Measurements from ENCODE around the gene SOHLH1. TPM values are rescaled to one million over a fixed set of nuclear protein-coding genes. Genes with fewer than 3 reads are reported as not detected.

SOHLH1 gene
- total and polyA plus RNA-seq, 7 donors, result not detected

GRCh38 chr9:135648494-135649410 lies 50.5 kb downstream of the SOHLH1 start:
- Histone ChIP-seq H3K4me1 (no peaks in the 10 kb centered on the region), H3K27ac (no peak overlapping the region), H3K9me3 (peaks cover 8 to 36% (median 26%) of the 10 kb centered on the region in 4 donors), H3K27me3 (no peaks in the 10 kb centered on the region), H3K36me3 (no peaks in the 10 kb centered on the region), H3K4me3 (no peak overlapping the region)
- WGBS, 2 donors, result 79 to 80% methylated on average over 10 of the region's 10 CpGs
- no peak for DNase-seq
- TF ChIP-seq POLR2AphosphoS5 (IDR thresholded peaks at IDR 0.05) (no peak), EP300 (IDR thresholded peaks at IDR 0.05) (no peak), POLR2A (IDR thresholded peaks at IDR 0.05) (no peak), CTCF (IDR thresholded peaks at IDR 0.05) (no peak)
- intact Hi-C loops (cut with DNase I), result no loop called here

DNA sequence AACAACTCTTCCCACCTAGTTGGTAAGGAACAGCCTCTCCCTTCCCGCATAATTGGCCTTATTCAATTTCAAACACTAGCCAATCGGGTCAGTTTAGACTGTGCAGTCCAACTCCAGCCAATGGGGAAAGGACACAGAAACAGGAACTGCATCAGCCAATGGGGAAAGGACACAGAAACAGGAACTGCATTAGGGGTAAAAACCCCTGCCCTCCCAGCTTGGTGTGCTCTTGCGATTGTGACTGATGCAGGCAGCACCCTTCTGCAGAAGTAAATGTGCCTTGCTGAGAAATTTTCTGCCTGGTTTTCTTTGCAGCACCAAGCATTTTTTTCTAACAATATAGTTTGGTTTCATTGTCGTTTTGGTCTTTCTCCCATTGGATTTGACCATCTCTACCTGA lies 51.4 kb downstream of the SOHLH1 start:
- no peak overlapping the region for H3K4me3 ChIP-seq
- no peak for DNase-seq
- no peaks in the 10 kb centered on the region for H3K4me1 ChIP-seq
- WGBS, 2 donors, result 86 to 89% methylated on average over 4 of the region's 4 CpGs
- no peaks in the 10 kb centered on the region for H3K27me3 ChIP-seq
- H3K27ac ChIP-seq, result no peak overlapping the region
- TF ChIP-seq CTCF (IDR thresholded peaks at IDR 0.05) (no peak), POLR2AphosphoS5 (IDR thresholded peaks at IDR 0.05) (no peak), EP300 (IDR thresholded peaks at IDR 0.05) (no peak), POLR2A (IDR thresholded peaks at IDR 0.05) (no peak)
- H3K9me3 ChIP-seq, result peaks cover 8 to 36% (median 26%) of the 10 kb centered on the region in 4 donors
- no peaks in the 10 kb centered on the region for H3K36me3 ChIP-seq
- intact Hi-C loops (cut with DNase I), result no loop called here

GRCh38 chr9:135644631-135645218 lies 54.6 kb downstream of the SOHLH1 start:
- peaks cover 8 to 36% (median 26%) of the 10 kb centered on the region in 4 donors for H3K9me3 ChIP-seq
- 82 to 84% methylated on average over 5 of the region's 5 CpGs for WGBS, 2 donors
- no peak for TF ChIP-seq CTCF (IDR thresholded peaks at IDR 0.05)
- TF ChIP-seq EP300 (IDR thresholded peaks at IDR 0.05), result no peak
- TF ChIP-seq POLR2A (IDR thresholded peaks at IDR 0.05), result no peak
- no peak for TF ChIP-seq POLR2AphosphoS5 (IDR thresholded peaks at IDR 0.05)
- H3K27ac ChIP-seq, result no peak overlapping the region
- intact Hi-C loops (cut with DNase I), result no loop called here
- no peaks in the 10 kb centered on the region for H3K36me3 ChIP-seq
- peaks cover 0 to 5% (median 0%) of the 10 kb centered on the region in 3 donors for H3K27me3 ChIP-seq
- H3K4me3 ChIP-seq, result no peak overlapping the region
- H3K4me1 ChIP-seq, result no peaks in the 10 kb centered on the region
- DNase-seq, result no peak

Other genes with a start within 250 kb of the SOHLH1 start
- gene PPP1R26, start 219.7 kb downstream of the SOHLH1 start, total RNA-seq, result 10 to 100 TPM in 1 of 4 donors, 1 to 10 TPM in 3; 8.8 to 12.7 (median 9.8) TPM
- 10 to 100 TPM in 1 of 3 donors, 1 to 10 TPM in 2; 4.8 to 10.9 (median 5.3) TPM for gene PPP1R26, start 219.7 kb downstream of the SOHLH1 start, polyA plus RNA-seq
- gene MRPS2, start 198.8 kb downstream of the SOHLH1 start, total RNA-seq, result 10 to 100 TPM; 30.0 to 38.0 (median 36.4) TPM
- gene MRPS2, start 198.8 kb downstream of the SOHLH1 start, polyA plus RNA-seq, result 10 to 100 TPM; 36.5 to 61.6 (median 37.8) TPM
- not detected for gene LCN1, start 178.0 kb downstream of the SOHLH1 start, total RNA-seq
- under 1 TPM in 1 of 3 donors, not detected in 2; 0.10 TPM for gene LCN1, start 178.0 kb downstream of the SOHLH1 start, polyA plus RNA-seq
- gene OBP2A, start 153.4 kb downstream of the SOHLH1 start, total RNA-seq, result not detected
- not detected for gene OBP2A, start 153.4 kb downstream of the SOHLH1 start, polyA plus RNA-seq
- gene PAEP, start 137.7 kb downstream of the SOHLH1 start, total RNA-seq, result not detected
- gene PAEP, start 137.7 kb downstream of the SOHLH1 start, polyA plus RNA-seq, result not detected
- not detected for gene GLT6D1, start 59.9 kb downstream of the SOHLH1 start, total RNA-seq
- gene GLT6D1, start 59.9 kb downstream of the SOHLH1 start, polyA plus RNA-seq, result not detected
- gene LCN9, start 36.2 kb downstream of the SOHLH1 start, total RNA-seq, result not detected
- not detected for gene LCN9, start 36.2 kb downstream of the SOHLH1 start, polyA plus RNA-seq
- under 1 TPM in 3 of 4 donors, not detected in 1; 0.28 to 0.95 (median 0.36) TPM for gene KCNT1, start 2.7 kb upstream of the SOHLH1 start, total RNA-seq
- gene KCNT1, start 2.7 kb upstream of the SOHLH1 start, polyA plus RNA-seq, result under 1 TPM in 1 of 3 donors, not detected in 2; 0.23 TPM
- gene CAMSAP1, start 208.1 kb upstream of the SOHLH1 start, total RNA-seq, result 10 to 100 TPM; 19.4 to 37.7 (median 21.2) TPM
- gene CAMSAP1, start 208.1 kb upstream of the SOHLH1 start, polyA plus RNA-seq, result 1 to 10 TPM; 2.3 to 6.1 (median 2.4) TPM

Data from sigmoid colon (tissue), 7 donors.